Thyroid gland (tissue), 4 donors: ENCODE data around the gene ERC1.

Experiments
- POLR2A ChIP-seq, 2 donors: fragments of 450-650 bp; IDR thresholded peaks; one replicate each; pipeline ENCODE4 v1.6.1; 2017; ENCODE audit warnings: antibody characterized with exemption in 2 of 2, mild to moderate bottlenecking in 2 of 2, moderate library complexity in 1 of 2
- TF ChIP-seq, protein P1 (sequence below), 6 experiments: fragments of 200-600 bp in 3 of 6; fragments of 450-650 bp in 3 of 6; sonication (generic) in 3 of 6; IDR thresholded peaks; one replicate each; pipeline ENCODE4 v1.5.1; 2016 to 2019; ENCODE audit warnings: antibody characterized with exemption in 6 of 6, mild to moderate bottlenecking in 2 of 6, inconsistent platforms in 1 of 6, moderate library complexity in 1 of 6

DNA sequence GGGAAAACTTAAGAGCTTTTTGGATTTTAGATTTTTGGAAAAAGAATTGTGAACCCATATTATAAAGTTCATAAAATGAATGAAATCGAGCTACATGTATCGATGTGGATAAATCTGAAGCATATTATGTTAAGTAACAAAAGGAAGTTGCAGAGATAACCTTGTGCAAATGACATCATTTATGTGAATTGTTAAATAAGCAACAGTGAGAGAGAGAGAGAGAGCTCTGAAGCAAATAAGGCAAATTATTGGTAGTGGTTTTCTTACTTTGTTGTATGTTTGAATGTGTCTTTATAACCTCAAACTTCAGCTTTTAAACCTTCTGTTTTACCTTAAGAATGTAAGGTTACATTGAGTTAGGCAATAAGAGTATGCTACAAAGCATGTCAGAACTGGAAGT lies 78.8 kb downstream of the ERC1 start:
- no peak for TF ChIP-seq POLR2A (IDR thresholded peaks at IDR 0.05)
- TF ChIP-seq, protein P1, sequence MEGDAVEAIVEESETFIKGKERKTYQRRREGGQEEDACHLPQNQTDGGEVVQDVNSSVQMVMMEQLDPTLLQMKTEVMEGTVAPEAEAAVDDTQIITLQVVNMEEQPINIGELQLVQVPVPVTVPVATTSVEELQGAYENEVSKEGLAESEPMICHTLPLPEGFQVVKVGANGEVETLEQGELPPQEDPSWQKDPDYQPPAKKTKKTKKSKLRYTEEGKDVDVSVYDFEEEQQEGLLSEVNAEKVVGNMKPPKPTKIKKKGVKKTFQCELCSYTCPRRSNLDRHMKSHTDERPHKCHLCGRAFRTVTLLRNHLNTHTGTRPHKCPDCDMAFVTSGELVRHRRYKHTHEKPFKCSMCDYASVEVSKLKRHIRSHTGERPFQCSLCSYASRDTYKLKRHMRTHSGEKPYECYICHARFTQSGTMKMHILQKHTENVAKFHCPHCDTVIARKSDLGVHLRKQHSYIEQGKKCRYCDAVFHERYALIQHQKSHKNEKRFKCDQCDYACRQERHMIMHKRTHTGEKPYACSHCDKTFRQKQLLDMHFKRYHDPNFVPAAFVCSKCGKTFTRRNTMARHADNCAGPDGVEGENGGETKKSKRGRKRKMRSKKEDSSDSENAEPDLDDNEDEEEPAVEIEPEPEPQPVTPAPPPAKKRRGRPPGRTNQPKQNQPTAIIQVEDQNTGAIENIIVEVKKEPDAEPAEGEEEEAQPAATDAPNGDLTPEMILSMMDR (IDR thresholded peaks at IDR 0.05) = no peak
